Cardiac fibroblast (primary cell): ENCODE data around the gene CARD11.

ENCODE experiments used
- DNase-seq, 2 donors: peaks; one replicate each; pipeline versions ENCODE4 v3.0.0 to v3.0.0-alpha.2; 2010; ENCODE audit warnings: low read depth in 2 of 2
- H3K4me3 ChIP-seq, 2 donors: replicated peaks in 1 of 2; 1 replicate in 1 of 2; 2 replicates in 1 of 2; pipeline ENCODE4 v1.5.1; 2011; ENCODE audit warnings: low read depth in 2 of 2, low read length in 2 of 2, mild to moderate bottlenecking in 2 of 2, moderate library complexity in 1 of 2
- TF ChIP-seq, protein P1 (sequence below): IDR thresholded peaks from one replicate; pipeline ENCODE4 v1.5.1; 2011; ENCODE audit warnings: low read depth, mild to moderate bottlenecking, low read length, inconsistent platforms

CARD11 gene

DNA sequence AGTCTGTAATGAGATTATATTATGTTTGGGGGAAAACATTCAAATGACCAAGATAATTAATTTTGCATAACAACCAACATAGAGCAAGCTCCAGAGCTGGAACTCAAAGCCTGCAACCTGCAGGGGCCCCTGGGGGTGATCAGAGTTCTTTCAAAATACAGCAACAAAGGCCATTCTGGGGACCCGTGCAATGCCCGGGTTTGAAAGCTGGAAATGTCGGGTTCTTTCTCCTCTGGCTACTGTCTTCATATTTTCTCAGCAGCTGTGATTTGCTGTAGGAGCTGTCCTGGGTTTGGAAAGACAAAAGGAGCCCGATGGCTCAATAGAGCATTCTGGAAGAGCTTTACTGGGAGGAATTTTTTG, 30.8 kb upstream of the CARD11 start:
- DNase-seq = no peak
- TF ChIP-seq, protein P1, sequence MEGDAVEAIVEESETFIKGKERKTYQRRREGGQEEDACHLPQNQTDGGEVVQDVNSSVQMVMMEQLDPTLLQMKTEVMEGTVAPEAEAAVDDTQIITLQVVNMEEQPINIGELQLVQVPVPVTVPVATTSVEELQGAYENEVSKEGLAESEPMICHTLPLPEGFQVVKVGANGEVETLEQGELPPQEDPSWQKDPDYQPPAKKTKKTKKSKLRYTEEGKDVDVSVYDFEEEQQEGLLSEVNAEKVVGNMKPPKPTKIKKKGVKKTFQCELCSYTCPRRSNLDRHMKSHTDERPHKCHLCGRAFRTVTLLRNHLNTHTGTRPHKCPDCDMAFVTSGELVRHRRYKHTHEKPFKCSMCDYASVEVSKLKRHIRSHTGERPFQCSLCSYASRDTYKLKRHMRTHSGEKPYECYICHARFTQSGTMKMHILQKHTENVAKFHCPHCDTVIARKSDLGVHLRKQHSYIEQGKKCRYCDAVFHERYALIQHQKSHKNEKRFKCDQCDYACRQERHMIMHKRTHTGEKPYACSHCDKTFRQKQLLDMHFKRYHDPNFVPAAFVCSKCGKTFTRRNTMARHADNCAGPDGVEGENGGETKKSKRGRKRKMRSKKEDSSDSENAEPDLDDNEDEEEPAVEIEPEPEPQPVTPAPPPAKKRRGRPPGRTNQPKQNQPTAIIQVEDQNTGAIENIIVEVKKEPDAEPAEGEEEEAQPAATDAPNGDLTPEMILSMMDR = no peak
- H3K4me3 ChIP-seq = no peak overlapping the region

DNA sequence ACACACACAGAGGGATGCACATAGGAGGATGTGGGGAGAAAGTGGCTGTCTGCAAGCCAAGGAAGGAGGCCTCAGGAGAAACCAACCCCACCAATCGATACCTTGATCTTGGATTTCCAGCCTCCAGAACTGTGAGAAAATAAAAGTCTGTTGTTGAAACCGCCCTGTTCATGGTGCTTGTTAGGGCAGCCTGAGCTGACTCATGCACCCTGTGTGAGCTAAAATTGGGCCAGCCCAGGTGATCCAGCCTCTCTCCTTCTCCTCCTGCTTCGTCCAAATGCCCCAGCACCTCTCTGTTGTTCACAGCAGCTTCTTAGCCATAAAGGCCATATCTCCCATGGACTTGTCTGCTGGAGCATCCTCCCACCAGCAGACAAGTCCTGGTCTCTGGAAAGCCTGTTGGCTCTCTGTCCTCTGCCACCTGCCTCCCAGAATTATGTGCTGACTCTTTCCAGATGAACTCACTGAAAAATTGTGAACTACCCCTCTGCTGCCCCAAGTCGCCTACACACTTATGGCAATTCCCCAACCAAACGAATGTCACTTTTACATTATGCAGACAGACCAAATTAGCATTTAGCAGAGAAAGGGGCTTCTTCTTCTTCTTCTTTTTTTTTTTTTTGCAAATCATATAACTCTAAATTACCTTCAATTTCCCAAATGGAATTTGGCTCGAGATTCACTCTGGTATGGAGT, 30.2 kb upstream of the CARD11 start:
- no peak overlapping the region for H3K4me3 ChIP-seq
- TF ChIP-seq, protein P1 = no peak
- DNase-seq = no peak

DNA sequence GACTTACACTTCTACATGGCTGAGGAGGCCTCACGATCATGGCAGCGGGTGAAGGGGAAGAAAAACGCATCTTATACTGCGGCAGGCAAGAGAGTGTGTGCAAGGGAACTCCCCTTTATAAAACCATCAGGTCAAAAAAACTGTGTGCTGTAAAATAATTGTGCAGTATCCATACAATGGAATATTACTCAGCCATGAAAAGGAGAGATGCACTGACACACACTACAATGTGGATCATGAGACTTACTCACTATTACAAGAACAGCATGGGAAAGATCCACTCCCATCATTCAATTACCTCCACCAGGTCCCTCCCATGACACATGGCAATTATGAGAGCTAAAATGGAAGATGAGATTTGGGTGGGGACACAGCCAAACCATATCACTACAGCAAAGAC, 27.2 kb upstream of the CARD11 start:
- no peak for DNase-seq
- TF ChIP-seq, protein P1 = no peak
- no peak overlapping the region for H3K4me3 ChIP-seq

DNA sequence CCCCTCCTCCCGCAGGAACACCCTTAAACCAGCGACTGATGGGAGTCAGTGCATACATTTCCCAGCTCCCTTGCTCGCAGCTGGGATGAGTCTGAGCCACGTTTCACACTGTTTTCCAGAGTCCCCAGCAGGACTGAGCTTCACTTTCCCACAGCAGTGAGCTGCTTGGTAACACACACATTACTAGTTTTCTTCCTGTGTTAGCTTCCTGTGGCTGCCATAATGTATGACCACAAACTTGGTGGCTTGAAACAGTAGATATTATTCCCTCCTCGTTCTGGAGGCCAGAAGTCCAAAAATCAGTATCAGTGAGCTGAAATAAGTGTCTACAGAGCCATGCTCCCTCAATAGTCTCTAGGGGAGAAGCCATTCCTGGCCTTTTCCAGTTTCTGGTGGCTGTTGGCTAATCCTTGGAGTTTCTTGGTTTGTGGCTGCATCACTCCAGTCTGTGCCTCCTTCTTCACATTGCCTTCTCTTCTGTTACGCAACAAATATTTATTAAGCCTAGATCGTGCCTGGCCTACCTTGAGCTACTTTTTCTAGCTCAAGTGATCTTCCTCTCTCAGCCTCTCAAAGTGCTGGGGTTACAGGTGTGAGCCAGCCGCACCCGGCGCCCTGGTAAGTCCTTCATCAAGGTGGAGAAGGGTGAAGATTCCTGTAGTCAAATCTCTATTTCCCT, 26.2 kb upstream of the CARD11 start:
- TF ChIP-seq, protein P1 = no peak
- DNase-seq = no peak
- H3K4me3 ChIP-seq = no peak overlapping the region

- H3K4me3 ChIP-seq = no peak overlapping the region
- DNase-seq = peak; percentile 9 to 21
- TF ChIP-seq, protein P1 = no peak
These were observed 24.9 kb upstream of the CARD11 start for GRCh38 chr7:3068530-3068929.

GRCh38 chr7:3067606-3068380, 24.1 kb upstream of the CARD11 start:
- H3K4me3 ChIP-seq = no peak overlapping the region
- no peak for DNase-seq
- TF ChIP-seq, protein P1 = no peak
